Left cardiac atrium (tissue), 4 donors: ENCODE measurements around the gene HMGCS1. TPM values are rescaled to one million over a fixed set of nuclear protein-coding genes. Genes with fewer than 3 reads are reported as not detected.
"Not testable (repeated sequence)": the region's sequence is repeated elsewhere in the genome, so short reads cannot be mapped to it uniquely, and the experiment has no call there.

Experiments used
- ATAC-seq, 2 donors: fragments of 200-7000 bp; cut with Tn5 transposase; one replicate each; pipeline ENCODE4 v1.9.1; 2020; ENCODE audit warnings: mild to moderate bottlenecking in 2 of 2, moderate library complexity in 2 of 2
- DNase-seq: peaks from one replicate; pipeline ENCODE4 v3.0.0-alpha.2; 2020
- intact Hi-C, 2 donors: fragments of 100-400 bp; cut with DNase I; formaldehyde crosslinking; loops; one replicate each; pipeline versions ENCODE4 v1.14.1 to v1.15.1; 2022 to 2023
- total RNA-seq, 2 donors: library from RNA; stranded (reverse); fragmentation: NEBNext Ultra II Directional; extraction: Animal tissue kit (Norgen Biotek cat#: 25700); gene quantifications; one replicate each; pipeline ENCODE4 v1.2.1, GENCODE V29; 2021
- donor health status: DM: no; HTN: yes; CAD: no.
- donor health status: DM: no; HTN: yes; CAD: no; lungs with severe emphysema.
- donor health status: DM: yes; HTN: yes; CAD: no.
- donor health status: Dilated cardiomyopathy.

Gene HMGCS1
- total RNA-seq, 2 donors from 2014 or later = 29.5 to 43.8 TPM

- ATAC-seq = no peak
- intact Hi-C loops = loop anchor here in 1 of 2 donors (10.0 kb wide), 1 partner anchor 170 kb away; the partner anchor contains the start of gene TMEM267
- no peak for DNase-seq
These were observed 2.1 kb upstream of the HMGCS1 start for GRCh38 chr5:43315263-43315662.

DNA sequence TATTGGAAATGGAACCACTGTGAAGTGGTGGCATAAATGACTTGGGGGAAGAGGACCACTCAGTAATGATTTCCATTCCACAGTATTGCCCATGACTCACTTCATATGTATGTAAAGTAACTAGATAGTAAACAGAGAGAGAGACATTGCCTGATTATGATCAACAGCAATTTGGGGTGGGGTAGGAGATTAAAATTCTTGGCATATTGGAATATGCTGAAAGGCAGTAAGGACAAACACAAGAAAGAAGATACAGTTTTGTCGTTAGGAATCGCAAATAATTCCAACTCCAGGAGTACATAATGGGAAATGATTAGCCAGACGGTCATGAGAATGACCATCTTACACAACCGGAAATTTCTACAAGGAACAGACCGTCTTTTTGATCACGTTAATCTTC lies 1.5 kb upstream of the HMGCS1 start:
- intact Hi-C loops = loop anchor here in 1 of 2 donors (10.0 kb wide), 1 partner anchor 170 kb away; the partner anchor contains the start of gene TMEM267
- ATAC-seq (no peak), DNase-seq (no peak)

DNA sequence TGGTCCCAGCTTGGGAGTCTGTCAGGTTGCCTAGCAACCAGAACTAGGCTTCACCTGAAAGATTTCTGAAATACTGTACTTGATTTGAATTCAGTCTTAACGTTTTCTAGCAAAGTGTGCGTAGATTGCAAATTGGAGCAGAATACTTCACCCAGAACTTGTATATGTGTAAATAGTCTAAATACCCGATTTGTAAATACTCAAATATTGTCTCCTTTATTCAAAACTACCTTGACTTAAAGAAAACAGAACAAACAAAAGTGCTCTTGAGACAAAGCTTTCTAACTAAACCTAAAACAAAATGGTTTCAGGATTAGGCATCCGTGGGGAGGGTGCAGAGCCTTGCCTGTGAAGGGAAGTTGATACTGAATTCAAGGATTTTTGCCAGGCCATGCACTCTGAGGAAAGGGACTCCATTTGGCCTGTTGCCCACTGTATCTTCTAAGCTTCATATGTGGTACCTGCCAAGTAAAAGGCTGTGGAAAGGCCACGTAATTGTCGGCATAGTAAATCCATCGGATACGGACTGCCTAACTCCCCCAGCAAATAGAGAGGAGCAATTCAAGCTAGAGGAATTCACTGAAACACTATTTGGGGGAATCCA lies 744 bp upstream of the HMGCS1 start:
- intact Hi-C loops = loop anchor here in 1 of 2 donors (10.0 kb wide), 1 partner anchor 171 kb away; the partner anchor contains the start of gene TMEM267
- ATAC-seq (no peak), DNase-seq (no peak)

DNA sequence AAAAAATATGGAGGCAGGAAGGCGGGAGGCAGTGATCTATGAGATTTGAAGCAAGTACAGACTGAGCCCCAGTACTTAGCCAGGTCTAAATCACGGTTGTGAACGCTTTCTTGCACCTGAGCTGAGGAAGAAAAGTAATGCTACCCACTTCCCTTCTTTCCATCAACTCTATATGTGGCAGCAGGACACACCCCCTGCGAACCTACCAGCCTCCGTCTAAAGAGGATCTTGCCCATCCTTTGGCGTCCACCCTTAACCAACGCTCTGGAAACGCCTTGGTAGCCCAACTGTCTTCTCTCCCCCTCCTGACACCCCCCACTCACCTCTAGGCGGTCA lies 545 bp downstream of the HMGCS1 start:
- DNase-seq = no peak
- intact Hi-C loops = loop anchor here in 1 of 2 donors (10.0 kb wide), 1 partner anchor 172 kb away; the partner anchor contains the start of gene TMEM267
- ATAC-seq = peak; percentile 1 to 4

- ATAC-seq (no peak), DNase-seq (no peak)
- intact Hi-C loops = loop anchor here in 1 of 2 donors (10.0 kb wide), 1 partner anchor 173 kb away; the partner anchor contains the start of gene TMEM267
These were observed 1.0 kb downstream of the HMGCS1 start for GRCh38 chr5:43312076-43312661.

GRCh38 chr5:43309637-43310036 lies 3.6 kb downstream of the HMGCS1 start:
- no peak for DNase-seq
- intact Hi-C loops = loop anchor here in 1 of 2 donors (10.0 kb wide), 3 partner anchors 115 to 185 kb away; partner anchors contain the start of genes NIM1K, TMEM267 and ZNF131
- no peak for ATAC-seq

DNA sequence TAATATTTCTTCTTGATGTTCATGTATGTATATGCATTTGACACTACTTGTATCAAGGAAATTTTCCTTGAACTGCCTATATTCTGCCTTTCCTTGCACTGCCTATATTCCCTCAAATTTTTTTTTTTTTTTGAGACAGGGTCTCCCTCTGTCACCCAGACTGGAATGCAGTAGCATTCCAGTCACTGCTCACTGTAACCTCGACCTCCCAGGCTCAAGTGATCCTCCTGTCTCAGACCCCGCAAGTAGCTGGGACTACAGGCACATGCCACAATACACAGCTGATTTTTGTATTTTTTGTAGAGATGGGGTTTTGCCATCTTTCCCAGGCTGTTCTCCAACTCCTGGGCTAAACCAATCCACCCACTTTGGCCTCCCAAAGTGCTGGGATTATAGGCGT lies 4.1 kb downstream of the HMGCS1 start:
- no peak for DNase-seq
- no peak for ATAC-seq
- intact Hi-C loops = loop anchor here in 1 of 2 donors (10.0 kb wide), 2 partner anchors 114 to 184 kb away; partner anchors contain the start of genes NIM1K and ZNF131

DNA sequence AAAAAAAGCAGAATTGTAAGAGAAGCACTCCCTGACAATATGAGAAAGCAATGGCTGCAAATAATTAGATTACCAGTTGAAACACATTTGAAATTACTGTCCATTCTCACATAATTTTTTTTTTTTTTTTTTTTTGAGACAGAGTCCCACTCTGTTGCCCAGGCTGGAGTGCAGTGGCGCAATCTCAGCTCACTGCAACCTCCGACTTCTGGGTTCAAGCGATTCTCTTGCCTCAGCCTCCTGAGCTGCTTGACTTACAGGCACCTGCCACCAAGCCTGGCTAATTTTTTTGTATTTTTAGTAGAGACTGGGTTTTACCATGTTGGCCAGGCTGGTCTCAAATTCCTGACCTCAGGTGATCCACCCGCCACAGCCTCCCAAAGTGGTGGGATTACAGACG lies 6.3 kb downstream of the HMGCS1 start:
- intact Hi-C loops = loop anchor here in 1 of 2 donors (10.0 kb wide), 2 partner anchors 112 to 182 kb away; partner anchors contain the start of genes NIM1K and ZNF131
- ATAC-seq, DNase-seq: not testable (repeated sequence)

DNA sequence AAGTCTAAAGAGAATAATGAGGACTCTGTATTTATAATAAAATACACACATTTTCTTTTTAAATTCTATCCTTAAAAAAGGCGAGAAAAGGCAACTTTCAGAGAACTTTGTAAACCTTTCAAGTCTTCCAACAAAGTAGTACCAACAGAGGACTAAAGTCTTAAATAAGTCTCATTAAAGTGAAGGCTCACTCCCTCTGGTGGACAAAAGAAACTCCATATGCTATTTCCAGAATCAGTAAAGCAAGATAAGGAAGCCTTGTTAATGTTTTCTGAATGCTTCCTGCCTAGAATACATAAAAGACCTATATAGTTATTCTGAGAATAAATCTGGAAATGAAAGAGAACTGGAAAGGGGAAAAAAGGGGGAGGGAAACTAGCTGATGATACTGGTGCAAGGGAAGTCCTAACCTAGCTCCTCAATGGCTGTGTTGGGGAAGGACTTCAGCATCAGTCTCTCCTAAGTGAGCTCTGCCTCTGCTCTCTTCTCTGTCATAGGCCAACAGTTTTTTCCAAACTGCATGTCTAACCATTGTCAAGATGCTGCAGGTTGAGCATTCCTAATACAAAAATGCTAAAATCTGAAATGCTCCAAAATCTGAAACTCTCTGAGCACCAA lies 7.2 kb downstream of the HMGCS1 start:
- intact Hi-C loops = loop anchor here in 1 of 2 donors (10.0 kb wide), 2 partner anchors 111 to 181 kb away; partner anchors contain the start of genes NIM1K and ZNF131
- ATAC-seq (peak; percentile 57 to 58), DNase-seq (no peak)

- intact Hi-C loops = loop anchor here in 1 of 2 donors (10.0 kb wide), 2 partner anchors 110 to 180 kb away; partner anchors contain the start of genes NIM1K and ZNF131
- DNase-seq (no peak), ATAC-seq (no peak)
These were observed 8.7 kb downstream of the HMGCS1 start for GRCh38 chr5:43304525-43304924.

DNA sequence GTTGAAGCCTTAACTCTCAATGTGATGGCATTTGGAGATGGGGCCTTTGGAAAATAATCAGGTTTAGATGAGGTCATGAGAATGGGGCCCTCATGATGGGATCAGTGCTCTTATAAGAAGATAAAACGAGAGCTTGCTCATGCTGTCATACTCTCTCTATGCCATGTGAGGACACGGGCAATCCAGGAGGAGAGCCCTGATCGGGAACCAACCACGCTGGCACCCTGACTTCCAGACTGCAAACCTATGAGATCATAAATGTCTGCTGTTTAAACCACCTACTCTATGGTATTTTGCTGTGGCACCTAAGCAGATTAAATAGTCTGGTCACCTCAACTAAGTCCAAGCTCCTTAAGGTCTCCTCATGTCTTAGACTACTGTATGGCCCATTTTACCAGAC lies 10.0 kb downstream of the HMGCS1 start:
- no peak for DNase-seq
- ATAC-seq = no peak
- intact Hi-C loops = loop anchor here in 1 of 2 donors (10.0 kb wide), 2 partner anchors 108 to 178 kb away; partner anchors contain the start of genes NIM1K and ZNF131

- DNase-seq (no peak), ATAC-seq (no peak)
- intact Hi-C loops = loop anchor here in 1 of 2 donors (10.0 kb wide), 2 partner anchors 108 to 178 kb away; partner anchors contain the start of genes NIM1K and ZNF131
These were observed 10.7 kb downstream of the HMGCS1 start for GRCh38 chr5:43302481-43302880.

GRCh38 chr5:43301653-43302091 lies 11.5 kb downstream of the HMGCS1 start:
- ATAC-seq = no peak
- intact Hi-C loops = loop anchor here in 1 of 2 donors (10.0 kb wide), 2 partner anchors 107 to 177 kb away; partner anchors contain the start of genes NIM1K and ZNF131

GRCh38 chr5:43300112-43300511 lies 13.1 kb downstream of the HMGCS1 start:
- ATAC-seq (no peak), DNase-seq (no peak)
- intact Hi-C loops = loop anchor here in 1 of 2 donors (10.0 kb wide), 2 partner anchors 105 to 175 kb away; partner anchors contain the start of genes NIM1K and ZNF131

More at GRCh38 chr5:43301653-43302091, 11.5 kb downstream of the HMGCS1 start:
- no peak for DNase-seq

DNA sequence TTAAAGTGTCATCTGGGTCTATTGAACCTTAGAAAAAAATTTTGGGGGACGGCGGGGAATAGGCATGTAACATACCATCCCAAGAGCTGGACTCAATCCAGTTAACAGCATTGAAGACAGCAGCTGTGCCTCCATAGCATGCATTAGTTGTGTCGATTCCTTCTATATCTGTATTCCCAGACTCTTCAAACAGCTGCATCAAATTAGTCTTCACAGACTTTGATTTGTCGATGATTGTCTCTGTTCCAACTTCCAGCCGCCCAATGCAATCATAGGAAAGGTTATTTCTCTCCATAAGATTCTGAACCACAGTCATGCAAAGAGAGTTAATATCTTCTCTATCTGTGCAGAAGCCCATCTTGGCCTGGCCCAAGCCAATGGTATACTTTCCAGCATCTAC lies 14.8 kb downstream of the HMGCS1 start:
- intact Hi-C loops = no loop called here
- no peak for ATAC-seq
- DNase-seq = no peak

GRCh38 chr5:43296835-43297234 lies 16.4 kb downstream of the HMGCS1 start:
- ATAC-seq (no peak), DNase-seq (no peak)
- intact Hi-C loops = no loop called here

DNA sequence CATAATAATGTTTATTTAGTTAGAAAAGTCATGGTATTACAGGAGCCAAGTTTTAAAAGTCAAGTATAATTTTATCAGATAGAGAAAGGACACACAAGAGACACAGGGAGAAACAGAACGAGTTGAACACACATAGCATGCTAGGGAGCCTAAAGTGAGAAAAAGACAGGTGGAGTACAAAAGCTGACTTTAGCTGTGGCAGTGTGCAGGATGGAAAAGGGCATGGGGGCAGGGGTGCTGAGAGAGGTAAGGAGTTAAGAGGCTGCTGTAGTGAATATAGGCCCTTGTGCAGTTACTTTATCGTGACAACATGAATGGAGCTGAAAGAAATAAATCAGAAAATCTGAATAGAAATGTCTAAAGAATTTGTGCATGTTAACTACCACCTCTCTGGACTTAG lies 18.0 kb downstream of the HMGCS1 start:
- no peak for DNase-seq
- intact Hi-C loops = no loop called here

GRCh38 chr5:43294226-43294625 lies 19.0 kb downstream of the HMGCS1 start:
- no peak for ATAC-seq
- intact Hi-C loops = no loop called here
- no peak for DNase-seq

More for the DNA sequence above, 18.0 kb downstream of the HMGCS1 start:
- ATAC-seq = no peak

DNA sequence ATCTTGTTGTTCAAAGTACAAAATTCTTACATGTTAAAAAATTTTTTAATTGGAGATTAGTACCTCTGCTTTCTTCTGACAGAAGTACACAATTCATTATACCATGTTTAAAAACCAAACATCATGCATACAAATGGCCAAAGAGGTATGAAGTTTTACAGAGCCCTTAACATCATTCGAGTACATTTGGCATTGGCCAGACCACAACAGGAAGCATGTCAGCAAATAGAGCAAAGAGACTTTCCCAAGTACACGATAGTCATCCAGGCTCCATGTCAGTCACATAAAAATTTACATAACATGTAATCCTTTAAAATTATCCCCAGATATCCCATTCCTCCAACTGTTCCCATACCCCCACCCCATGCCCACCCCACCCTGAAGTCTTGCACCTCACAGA lies 22.5 kb downstream of the HMGCS1 start:
- DNase-seq (no peak), ATAC-seq (no peak)
- intact Hi-C loops = no loop called here
